HG03175 (cell line): ENCODE results near the gene PALD1.

Source experiments
- ATAC-seq: cut with Tn5 transposase; IDR thresholded peaks from one replicate; pipeline ENCODE4 v1.9.1; 2021; ENCODE audit warnings: mild to moderate bottlenecking, moderate library complexity; ENCODE audit not compliant: unreplicated experiment

The PALD1 gene

GRCh38 chr10:70478191-70479164, at the start of gene PALD1:
PALD1 (plus strand) TSS chr10:70478767; CDS start chr10:70525952, 47,185 bp downstream.
- ATAC-seq = no peak

- no peak for ATAC-seq
Measured at GRCh38 chr10:70430493-70431445, 47.8 kb upstream of the PALD1 start.

GRCh38 chr10:70432101-70432500, 46.5 kb upstream of the PALD1 start:
- no peak for ATAC-seq

GRCh38 chr10:70432561-70433263, 45.9 kb upstream of the PALD1 start:
- ATAC-seq = no peak

GRCh38 chr10:70433581-70434280, 44.8 kb upstream of the PALD1 start:
- no peak for ATAC-seq

- no peak for ATAC-seq
Measured at GRCh38 chr10:70435241-70436085, 43.1 kb upstream of the PALD1 start.

- ATAC-seq = no peak
Measured at GRCh38 chr10:70437721-70438120, 40.8 kb upstream of the PALD1 start.

- ATAC-seq = no peak
Measured at GRCh38 chr10:70440296-70441160, 38.0 kb upstream of the PALD1 start.

GRCh38 chr10:70441161-70441894, 37.2 kb upstream of the PALD1 start, which contains the start of gene NODAL:
NODAL (minus strand) TSS chr10:70441681; CDS start chr10:70441667, 14 bp downstream.
- ATAC-seq = no peak

- ATAC-seq = no peak
Measured at GRCh38 chr10:70441895-70442309, 36.7 kb upstream of the PALD1 start.

- ATAC-seq = no peak
Measured at GRCh38 chr10:70442332-70442988, 36.1 kb upstream of the PALD1 start.

GRCh38 chr10:70444744-70445143, 33.8 kb upstream of the PALD1 start:
- ATAC-seq = no peak

- ATAC-seq = no peak
Measured at GRCh38 chr10:70445718-70446657, 32.6 kb upstream of the PALD1 start.

GRCh38 chr10:70448236-70448635, 30.3 kb upstream of the PALD1 start:
- ATAC-seq = no peak

- no peak for ATAC-seq
Measured at GRCh38 chr10:70455213-70455630, 23.3 kb upstream of the PALD1 start.

- ATAC-seq = no peak
Measured at GRCh38 chr10:70456164-70456563, 22.4 kb upstream of the PALD1 start.
